Gastrocnemius medialis (tissue), 4 donors: ENCODE data around the gene SLC12A7. TPM values are rescaled to one million over a fixed set of nuclear protein-coding genes. Genes with fewer than 3 reads are reported as not detected.

ENCODE experiments used
- ATAC-seq, 2 donors: fragments of 150-250 bp; one replicate each; pipeline ENCODE4 v1.9.1; 2016
- DNase-seq, 2 donors: peaks; one replicate each; pipeline ENCODE4 v3.0.0-alpha.2; 2019
- H3K27ac ChIP-seq, 4 donors: fragments of 200-600 bp; sonication (generic); 1 replicate in 1 of 4; 2 replicates in 3 of 4; pipeline ENCODE4 v1.5.1; 2016 to 2018; ENCODE audit warnings: mild to moderate bottlenecking in 2 of 4, moderate library complexity in 1 of 4
- H3K27me3 ChIP-seq, 3 donors: fragments of 200-600 bp; sonication (generic) in 2 of 3; 1 replicate in 1 of 3; 2 replicates in 2 of 3; pipeline versions ENCODE4 v1.5.1 to v1.6.0; 2016 to 2019; ENCODE audit warnings: mild to moderate bottlenecking in 1 of 3, moderate library complexity in 1 of 3
- H3K36me3 ChIP-seq, 2 donors: fragments of 200-600 bp; sonication (generic) in 1 of 2; one replicate each; pipeline ENCODE4 v1.5.1; 2017 to 2018
- H3K4me1 ChIP-seq, 2 donors: fragments of 200-600 bp; sonication (generic) in 1 of 2; one replicate each; pipeline ENCODE4 v1.5.1; 2016 to 2017; ENCODE audit warnings: mild to moderate bottlenecking in 2 of 2
- H3K4me3 ChIP-seq, 4 donors: fragments of 200-600 bp; sonication (generic) in 3 of 4; 1 replicate in 1 of 4; 2 replicates in 3 of 4; pipeline ENCODE4 v1.5.1; 2016 to 2019; ENCODE audit warnings: mild to moderate bottlenecking in 2 of 4
- H3K9me3 ChIP-seq, 3 donors: fragments of 200-600 bp; sonication (generic) in 2 of 3; 1 replicate in 1 of 3; 2 replicates in 2 of 3; pipeline ENCODE4 v1.5.1; 2016 to 2019
- CTCF ChIP-seq, 5 experiments: fragments of 450-650 bp in 3 of 5; fragments of 200-600 bp in 2 of 5; sonication (generic) in 2 of 5; IDR thresholded peaks in 4 of 5; conservative IDR thresholded peaks in 1 of 5; 1 replicate in 4 of 5; 2 replicates in 1 of 5; pipeline ENCODE4 v1.5.1; 2016 to 2019; ENCODE audit warnings: antibody characterized with exemption in 5 of 5, mild to moderate bottlenecking in 3 of 5, moderate library complexity in 3 of 5
- POLR2A ChIP-seq, 2 donors: fragments of 450-650 bp; IDR thresholded peaks; one replicate each; pipeline ENCODE4 v1.6.1; 2017; ENCODE audit warnings: antibody characterized with exemption in 2 of 2, mild to moderate bottlenecking in 2 of 2, moderate library complexity in 2 of 2
- in situ Hi-C, 4 donors: fragments of 200-750 bp; cut with MboI; loops; one replicate each; pipeline versions ENCODE4 v1.15.0 to v1.8.0; 2017; ENCODE audit warnings: low sequenced_read_pairs in 4 of 4
- intact Hi-C: fragments of 100-400 bp; cut with DNase I; formaldehyde crosslinking; loops from one replicate; pipeline ENCODE4 v1.15.1; 2023; ENCODE audit warnings: low total_unique reads
- total RNA-seq, 4 donors: library from RNA; depleted of rRNA; stranded (reverse); fragments of >200 nt; gene quantifications; one replicate each; pipeline versions ENCODE4 v1.1.0 to v1.2.3, GENCODE V29; 2016

The SLC12A7 gene
- total RNA-seq, 4 donors from 2014 or later, result 1.6 to 5.3 (median 3.5) TPM

- H3K9me3 ChIP-seq, result no peaks in the 10 kb centered on the region
- no peaks in the 10 kb centered on the region for H3K4me1 ChIP-seq
- DNase-seq (no peak), ATAC-seq (no peak)
- intact Hi-C loops (no loop called here), in situ Hi-C loops (no loop called here)
- H3K4me3 ChIP-seq, result no peak overlapping the region
- H3K27ac ChIP-seq, result no peak overlapping the region
- peaks cover 0 to 5% of the 10 kb centered on the region in 2 donors for H3K36me3 ChIP-seq
- TF ChIP-seq CTCF (IDR thresholded peaks at IDR 0.05 in 4 of 5, conservative IDR thresholded peaks at IDR 0.05 in 1 of 5) (no peak), POLR2A (IDR thresholded peaks at IDR 0.05) (no peak)
- no peaks in the 10 kb centered on the region for H3K27me3 ChIP-seq
These were observed 30.3 kb downstream of the SLC12A7 start for GRCh38 chr5:1081519-1081918.

- H3K27me3 ChIP-seq, result no peaks in the 10 kb centered on the region
- no peaks in the 10 kb centered on the region for H3K9me3 ChIP-seq
- H3K27ac ChIP-seq, result no peak overlapping the region
- in situ Hi-C loops, result no loop called here
- H3K4me1 ChIP-seq, result no peaks in the 10 kb centered on the region
- TF ChIP-seq CTCF (IDR thresholded peaks at IDR 0.05 in 4 of 5, conservative IDR thresholded peaks at IDR 0.05 in 1 of 5), result no peak
- TF ChIP-seq POLR2A (IDR thresholded peaks at IDR 0.05), result no peak
- no peak overlapping the region for H3K4me3 ChIP-seq
- H3K36me3 ChIP-seq, result peaks cover 0 to 5% of the 10 kb centered on the region in 2 donors
- DNase-seq (no peak), ATAC-seq (no peak)
- intact Hi-C loops, result no loop called here
These were observed 31.4 kb downstream of the SLC12A7 start for GRCh38 chr5:1080432-1080831.

- H3K4me1 ChIP-seq, result no peaks in the 10 kb centered on the region
- no peaks in the 10 kb centered on the region for H3K27me3 ChIP-seq
- in situ Hi-C loops, result no loop called here
- no peak overlapping the region for H3K4me3 ChIP-seq
- ATAC-seq, result no peak
- no peak for TF ChIP-seq POLR2A (IDR thresholded peaks at IDR 0.05)
- no peak for TF ChIP-seq CTCF (IDR thresholded peaks at IDR 0.05 in 4 of 5, conservative IDR thresholded peaks at IDR 0.05 in 1 of 5)
- H3K9me3 ChIP-seq, result no peaks in the 10 kb centered on the region
- DNase-seq, result no peak
- intact Hi-C loops, result no loop called here
- H3K27ac ChIP-seq, result no peak overlapping the region
- H3K36me3 ChIP-seq, result peaks cover 0 to 5% of the 10 kb centered on the region in 2 donors
These were observed 31.9 kb downstream of the SLC12A7 start for GRCh38 chr5:1079961-1080360.

GRCh38 chr5:1079486-1079885 lies 32.4 kb downstream of the SLC12A7 start:
- no peak for ATAC-seq
- Histone ChIP-seq H3K9me3 (no peaks in the 10 kb centered on the region), H3K27me3 (no peaks in the 10 kb centered on the region), H3K27ac (no peak overlapping the region), H3K4me1 (no peaks in the 10 kb centered on the region), H3K4me3 (no peak overlapping the region), H3K36me3 (peaks cover 0 to 5% of the 10 kb centered on the region in 2 donors)
- no peak for DNase-seq
- intact Hi-C loops (no loop called here), in situ Hi-C loops (no loop called here)
- TF ChIP-seq POLR2A (IDR thresholded peaks at IDR 0.05) (no peak), CTCF (IDR thresholded peaks at IDR 0.05 in 4 of 5, conservative IDR thresholded peaks at IDR 0.05 in 1 of 5) (no peak)

- DNase-seq, result no peak
- TF ChIP-seq POLR2A (IDR thresholded peaks at IDR 0.05), result no peak
- TF ChIP-seq CTCF (IDR thresholded peaks at IDR 0.05 in 4 of 5, conservative IDR thresholded peaks at IDR 0.05 in 1 of 5), result no peak
- H3K4me3 ChIP-seq, result no peak overlapping the region
- in situ Hi-C loops, result no loop called here
- H3K36me3 ChIP-seq, result peaks cover 0 to 5% of the 10 kb centered on the region in 2 donors
- ATAC-seq, result no peak
- no peaks in the 10 kb centered on the region for H3K9me3 ChIP-seq
- no peak overlapping the region for H3K27ac ChIP-seq
- H3K27me3 ChIP-seq, result no peaks in the 10 kb centered on the region
- intact Hi-C loops, result no loop called here
- H3K4me1 ChIP-seq, result no peaks in the 10 kb centered on the region
These were observed 33.0 kb downstream of the SLC12A7 start for GRCh38 chr5:1078851-1079250.
